Endothelial cell of umbilical vein (primary cell): ENCODE results near the gene ENTR1.

Experiments
- EZH2 ChIP-seq: IDR thresholded peaks from 2 replicates; pipeline ENCODE4 v1.6.1; 2012; ENCODE audit warnings: borderline replicate concordance, low read depth, mild to moderate bottlenecking, moderate library complexity, low read length, inconsistent platforms; ENCODE audit not compliant: severe bottlenecking
- FOS ChIP-seq: IDR thresholded peaks from 2 replicates; pipeline ENCODE4 v1.6.1; 2011; ENCODE audit warnings: mild to moderate bottlenecking, low read length, moderate library complexity, borderline replicate concordance; ENCODE audit not compliant: insufficient read depth
- GATA2 ChIP-seq: IDR thresholded peaks from 2 replicates; pipeline ENCODE4 v1.7.0; 2011; ENCODE audit warnings: low read depth, mild to moderate bottlenecking, moderate library complexity, mixed read lengths, low read length; ENCODE audit not compliant: insufficient read length, insufficient read depth
- MYC ChIP-seq: IDR thresholded peaks from one replicate; pipeline ENCODE4 v1.6.1; 2011; ENCODE audit warnings: mild to moderate bottlenecking, low read depth, low read length
- POLR2A ChIP-seq: IDR thresholded peaks from 2 replicates; pipeline ENCODE4 v1.6.1; 2012; ENCODE audit warnings: low read depth, mild to moderate bottlenecking, control low read depth, low read length
- POLR2AphosphoS5 ChIP-seq: IDR thresholded peaks from 2 replicates; pipeline ENCODE4 v1.6.1; 2012; ENCODE audit warnings: low read depth, mild to moderate bottlenecking, control low read depth, low read length, moderate library complexity; ENCODE audit not compliant: insufficient read depth
- TF ChIP-seq, protein P1 (sequence below), 2 donors: IDR thresholded peaks; 1 replicate in 1 of 2; 2 replicates in 1 of 2; pipeline ENCODE4 v1.5.1; 2011; ENCODE audit warnings: low read length in 2 of 2, mild to moderate bottlenecking in 2 of 2, moderate library complexity in 2 of 2, control low read depth in 1 of 2, inconsistent platforms in 1 of 2, low read depth in 1 of 2; ENCODE audit not compliant: insufficient read depth in 1 of 2; ENCODE audit errors: extremely low read depth in 1 of 2
- TF ChIP-seq, protein P2 (sequence below): IDR thresholded peaks from 2 replicates; pipeline ENCODE4 v1.6.1; 2011; ENCODE audit not compliant: insufficient read depth, insufficient read length

DNA sequence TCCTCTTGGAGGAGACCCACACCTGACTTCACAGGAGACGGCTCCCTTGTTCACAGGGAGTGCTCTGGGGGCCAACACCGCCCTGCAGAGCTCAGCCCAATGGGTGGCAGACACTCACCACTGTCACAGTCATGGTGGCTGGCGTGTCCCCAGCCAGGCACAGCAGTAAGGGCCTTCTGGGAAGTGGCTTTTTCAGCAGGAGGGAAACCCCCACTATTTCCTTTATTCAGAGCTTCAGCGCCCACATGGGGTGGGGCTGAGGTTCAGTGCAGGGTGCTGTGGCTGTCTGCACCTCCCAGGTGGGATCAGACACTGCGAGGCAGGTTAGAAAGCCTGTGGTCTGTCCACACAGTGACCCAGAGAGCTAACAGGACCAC, 6.9 kb downstream of the ENTR1 start:
- TF ChIP-seq EZH2 (no peak), POLR2A (no peak), POLR2AphosphoS5 (no peak), GATA2 (no peak), FOS (no peak), MYC (no peak)
- TF ChIP-seq, protein P1, sequence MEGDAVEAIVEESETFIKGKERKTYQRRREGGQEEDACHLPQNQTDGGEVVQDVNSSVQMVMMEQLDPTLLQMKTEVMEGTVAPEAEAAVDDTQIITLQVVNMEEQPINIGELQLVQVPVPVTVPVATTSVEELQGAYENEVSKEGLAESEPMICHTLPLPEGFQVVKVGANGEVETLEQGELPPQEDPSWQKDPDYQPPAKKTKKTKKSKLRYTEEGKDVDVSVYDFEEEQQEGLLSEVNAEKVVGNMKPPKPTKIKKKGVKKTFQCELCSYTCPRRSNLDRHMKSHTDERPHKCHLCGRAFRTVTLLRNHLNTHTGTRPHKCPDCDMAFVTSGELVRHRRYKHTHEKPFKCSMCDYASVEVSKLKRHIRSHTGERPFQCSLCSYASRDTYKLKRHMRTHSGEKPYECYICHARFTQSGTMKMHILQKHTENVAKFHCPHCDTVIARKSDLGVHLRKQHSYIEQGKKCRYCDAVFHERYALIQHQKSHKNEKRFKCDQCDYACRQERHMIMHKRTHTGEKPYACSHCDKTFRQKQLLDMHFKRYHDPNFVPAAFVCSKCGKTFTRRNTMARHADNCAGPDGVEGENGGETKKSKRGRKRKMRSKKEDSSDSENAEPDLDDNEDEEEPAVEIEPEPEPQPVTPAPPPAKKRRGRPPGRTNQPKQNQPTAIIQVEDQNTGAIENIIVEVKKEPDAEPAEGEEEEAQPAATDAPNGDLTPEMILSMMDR (IDR thresholded peaks at IDR 0.05; ENCODE audit: extremely low read depth in 1 of 2, insufficient read depth in 1 of 2, low read depth in 1 of 2, low read length in 2 of 2), result no peak
- TF ChIP-seq, protein P2, sequence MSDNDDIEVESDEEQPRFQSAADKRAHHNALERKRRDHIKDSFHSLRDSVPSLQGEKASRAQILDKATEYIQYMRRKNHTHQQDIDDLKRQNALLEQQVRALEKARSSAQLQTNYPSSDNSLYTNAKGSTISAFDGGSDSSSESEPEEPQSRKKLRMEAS, result no peak
